ENCODE measurements around the gene TRAM2. TPM values are rescaled to one million over a fixed set of nuclear protein-coding genes. Genes with fewer than 3 reads are reported as not detected.
"Not testable (repeated sequence)": the region's sequence is repeated elsewhere in the genome, so short reads cannot be mapped to it uniquely, and the experiment has no call there.

The TRAM2 gene
- total RNA-seq, 1 donor from 2014 or later: 11.0 TPM

GRCh38 chr6:52474173-52474572 is 102.7 kb downstream of the TRAM2 start:
- Histone ChIP-seq H3K27ac (no peak overlapping the region), H3K36me3 (no peaks in the 10 kb centered on the region), H3K9me3 (no peaks in the 10 kb centered on the region), H3K27me3 (no peaks in the 10 kb centered on the region), H3K4me1 (no peaks in the 10 kb centered on the region), H3K4me3 (no peak overlapping the region)
- no peak for DNase-seq (ENCODE audit: extremely low spot score in 2 of 2)
- TF ChIP-seq POLR2A (IDR thresholded peaks at IDR 0.05): no peak
- no peak for TF ChIP-seq CTCF (IDR thresholded peaks at IDR 0.05)
- TF ChIP-seq POLR2AphosphoS5 (IDR thresholded peaks at IDR 0.05; ENCODE audit: insufficient read depth in 1 of 2, low read depth in 1 of 2): no peak
- intact Hi-C loops (cut with DNase I): no loop called here

DNA sequence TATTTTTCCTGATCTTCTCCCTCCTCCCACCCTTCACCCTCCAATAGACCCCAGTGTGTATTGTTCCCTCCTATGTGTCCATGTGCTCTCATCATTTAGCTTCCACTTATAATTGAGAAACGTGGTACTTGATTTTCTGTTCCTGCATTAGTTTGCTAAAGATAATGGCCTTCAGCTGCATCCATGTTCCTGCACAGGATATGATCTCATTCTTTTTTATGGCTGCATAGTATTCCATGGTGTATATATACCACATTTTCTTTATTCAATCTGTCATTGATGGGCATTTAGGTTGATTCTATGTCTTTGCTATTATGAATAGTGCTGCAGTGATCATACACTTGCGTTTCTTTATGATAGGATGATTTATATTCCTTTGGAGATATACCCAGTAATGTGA is 115.7 kb downstream of the TRAM2 start:
- H3K9me3 ChIP-seq; H3K27me3 ChIP-seq; DNase-seq (ENCODE audit: extremely low spot score in 2 of 2); intact Hi-C loops (cut with DNase I); H3K4me1 ChIP-seq; H3K36me3 ChIP-seq; H3K4me3 ChIP-seq; H3K27ac ChIP-seq: not testable (repeated sequence)

- intact Hi-C loops (cut with DNase I): no loop called here
- TF ChIP-seq CTCF (IDR thresholded peaks at IDR 0.05) (no peak), POLR2A (IDR thresholded peaks at IDR 0.05) (no peak), POLR2AphosphoS5 (IDR thresholded peaks at IDR 0.05; ENCODE audit: insufficient read depth in 1 of 2, low read depth in 1 of 2) (no peak)
- DNase-seq (ENCODE audit: extremely low spot score in 2 of 2): no peak
- no peak overlapping the region for H3K27ac ChIP-seq
- peaks cover 0 to 5% of the 10 kb centered on the region in 2 donors for H3K36me3 ChIP-seq
- H3K9me3 ChIP-seq: no peaks in the 10 kb centered on the region
- no peaks in the 10 kb centered on the region for H3K4me1 ChIP-seq
- no peaks in the 10 kb centered on the region for H3K27me3 ChIP-seq
- H3K4me3 ChIP-seq: no peak overlapping the region
Observed at GRCh38 chr6:52457096-52457495, 119.8 kb downstream of the TRAM2 start.

DNA sequence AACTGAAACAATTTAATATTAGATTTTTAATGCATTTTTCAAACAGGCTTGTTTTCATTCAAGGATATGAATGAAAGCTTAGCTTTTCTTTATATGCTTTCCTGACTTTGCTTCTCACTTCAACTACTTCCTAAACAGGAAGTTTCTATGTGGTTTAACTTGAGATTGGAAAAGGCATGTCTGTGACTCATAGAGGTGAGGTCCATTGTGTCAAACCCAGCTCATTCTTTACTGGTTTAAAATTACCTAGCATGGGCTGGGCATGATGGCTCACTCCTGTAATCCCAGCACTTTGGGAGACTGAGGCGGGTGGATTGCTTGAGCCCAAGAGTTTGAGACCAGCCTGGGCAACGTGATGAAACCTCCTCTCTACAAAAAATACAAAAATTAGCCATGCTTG is 122.3 kb downstream of the TRAM2 start:
- H3K27ac ChIP-seq: no peak overlapping the region
- intact Hi-C loops (cut with DNase I): no loop called here

More for the DNA sequence above, 122.3 kb downstream of the TRAM2 start:
- DNase-seq (ENCODE audit: extremely low spot score in 2 of 2): no peak
- peaks cover 0 to 10% of the 10 kb centered on the region in 2 donors for H3K36me3 ChIP-seq
- H3K27me3 ChIP-seq: no peaks in the 10 kb centered on the region
- no peak for TF ChIP-seq POLR2A (IDR thresholded peaks at IDR 0.05)
- TF ChIP-seq POLR2AphosphoS5 (IDR thresholded peaks at IDR 0.05; ENCODE audit: insufficient read depth in 1 of 2, low read depth in 1 of 2): no peak
- no peak for TF ChIP-seq CTCF (IDR thresholded peaks at IDR 0.05)
- no peaks in the 10 kb centered on the region for H3K4me1 ChIP-seq
- no peaks in the 10 kb centered on the region for H3K9me3 ChIP-seq
- no peak overlapping the region for H3K4me3 ChIP-seq

Other genes starting within 250 kb of the TRAM2 start
- 8.8 TPM for gene PAQR8, start 214.9 kb downstream of the TRAM2 start, total RNA-seq
- 27.0 TPM for gene EFHC1, start 156.7 kb downstream of the TRAM2 start, total RNA-seq
- gene TMEM14A, start 94.1 kb upstream of the TRAM2 start, total RNA-seq: 16.9 TPM
- gene GSTA2, start 186.4 kb upstream of the TRAM2 start, total RNA-seq: not detected
- gene GSTA1, start 226.8 kb upstream of the TRAM2 start, total RNA-seq: 1.7 TPM

All from vagina (tissue), 2 donors.